GM11168 (cell line): Measurements from ENCODE around the gene HDAC4.
"Not testable (repeated sequence)": the region's sequence is repeated elsewhere in the genome, so short reads cannot be mapped to it uniquely, and the experiment has no call there.

Experiments used
- in situ Hi-C: fragments of 300-500 bp; cut with MboI; formaldehyde crosslinking; loops from one replicate; pipeline ENCODE4 v1.12.0; 2022; ENCODE audit warnings: low sequenced_read_pairs; ENCODE audit not compliant: unreplicated experiment

Gene HDAC4

GRCh38 chr2:239186516-239187357 lies 214.1 kb downstream of the HDAC4 start:
- in situ Hi-C loops: no loop called here

- in situ Hi-C loops: no loop called here
These were observed 215.6 kb downstream of the HDAC4 start for GRCh38 chr2:239184968-239185903.

- in situ Hi-C loops: no loop called here
These were observed 216.6 kb downstream of the HDAC4 start for GRCh38 chr2:239184179-239184578.

GRCh38 chr2:239182981-239183791 lies 217.6 kb downstream of the HDAC4 start:
- in situ Hi-C loops: no loop called here

- in situ Hi-C loops: no loop called here
These were observed 218.8 kb downstream of the HDAC4 start for GRCh38 chr2:239181903-239182581.

- in situ Hi-C loops: no loop called here
These were observed 219.5 kb downstream of the HDAC4 start for GRCh38 chr2:239181074-239181902.

GRCh38 chr2:239180526-239181073 lies 220.2 kb downstream of the HDAC4 start:
- in situ Hi-C loops: no loop called here

GRCh38 chr2:239179851-239180371 lies 220.9 kb downstream of the HDAC4 start:
- in situ Hi-C loops: no loop called here

GRCh38 chr2:239178954-239179353 lies 221.9 kb downstream of the HDAC4 start:
- in situ Hi-C loops: no loop called here

- in situ Hi-C loops: no loop called here
These were observed 222.3 kb downstream of the HDAC4 start for GRCh38 chr2:239178484-239178883.

- in situ Hi-C loops: no loop called here
These were observed 222.9 kb downstream of the HDAC4 start for GRCh38 chr2:239177908-239178307.

GRCh38 chr2:239177325-239177724 lies 223.5 kb downstream of the HDAC4 start:
- in situ Hi-C loops: no loop called here

GRCh38 chr2:239176138-239176803 lies 224.5 kb downstream of the HDAC4 start:
- in situ Hi-C loops: not testable (repeated sequence)

- in situ Hi-C loops: no loop called here
These were observed 225.6 kb downstream of the HDAC4 start for GRCh38 chr2:239175181-239175580.

- in situ Hi-C loops: no loop called here
These were observed 227.5 kb downstream of the HDAC4 start for GRCh38 chr2:239173301-239173700.

- in situ Hi-C loops: no loop called here
These were observed 229.2 kb downstream of the HDAC4 start for GRCh38 chr2:239171643-239172042.

- in situ Hi-C loops: no loop called here
These were observed 231.3 kb downstream of the HDAC4 start for GRCh38 chr2:239169311-239170048.
